ENCODE data around the gene CALR3. TPM values are rescaled to one million over a fixed set of nuclear protein-coding genes. Genes with fewer than 3 reads are reported as not detected.

The CALR3 gene
- total and polyA plus RNA-seq, 2 experiments from 2014 or later, result not detected

DNA sequence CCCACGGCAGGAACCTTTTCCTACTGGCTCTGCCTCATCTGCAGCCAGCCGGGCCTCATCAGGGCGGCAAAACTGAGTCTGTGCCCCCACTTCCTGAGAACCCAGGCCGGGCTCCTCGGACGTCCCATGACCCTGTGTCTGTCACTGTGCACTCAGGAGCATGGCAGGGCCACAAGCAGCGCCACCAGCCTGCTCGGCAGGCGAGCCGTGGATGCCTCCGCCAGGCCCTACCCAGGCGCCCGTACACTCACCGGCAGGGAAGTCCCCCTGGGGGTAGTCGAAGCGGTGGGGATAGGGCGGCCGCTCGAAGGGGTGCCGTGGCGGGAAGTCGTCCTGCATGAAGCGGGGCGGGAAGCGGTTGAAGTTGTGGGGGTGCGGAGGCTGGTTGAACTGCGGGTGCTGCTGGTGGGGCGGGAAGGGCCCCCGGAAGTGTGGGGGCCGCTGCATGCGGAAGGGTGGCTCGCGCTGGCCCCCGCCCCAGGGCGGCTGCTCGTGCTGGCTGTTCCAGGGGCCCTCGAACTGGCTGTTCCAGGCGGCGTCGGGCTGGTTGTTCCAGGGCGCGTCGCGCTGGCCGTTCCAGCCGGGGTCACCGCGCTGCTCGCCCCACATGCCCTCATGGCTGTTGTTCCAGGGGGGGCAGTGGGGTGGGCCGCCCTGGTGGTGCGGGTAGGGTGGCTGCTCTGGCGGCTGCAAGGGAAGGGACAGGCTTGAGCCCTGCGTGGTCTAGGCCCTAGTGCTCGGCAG, 29.2 kb upstream of the CALR3 start:
- TF ChIP-seq EZH2 (IDR thresholded peaks at IDR 0.05; ENCODE audit: borderline replicate concordance), result no peak
- TF ChIP-seq EZH2phosphoT487 (IDR thresholded peaks at IDR 0.05; ENCODE audit: low read depth, severe bottlenecking, unreplicated experiment), result no peak
- TF ChIP-seq, protein P1, sequence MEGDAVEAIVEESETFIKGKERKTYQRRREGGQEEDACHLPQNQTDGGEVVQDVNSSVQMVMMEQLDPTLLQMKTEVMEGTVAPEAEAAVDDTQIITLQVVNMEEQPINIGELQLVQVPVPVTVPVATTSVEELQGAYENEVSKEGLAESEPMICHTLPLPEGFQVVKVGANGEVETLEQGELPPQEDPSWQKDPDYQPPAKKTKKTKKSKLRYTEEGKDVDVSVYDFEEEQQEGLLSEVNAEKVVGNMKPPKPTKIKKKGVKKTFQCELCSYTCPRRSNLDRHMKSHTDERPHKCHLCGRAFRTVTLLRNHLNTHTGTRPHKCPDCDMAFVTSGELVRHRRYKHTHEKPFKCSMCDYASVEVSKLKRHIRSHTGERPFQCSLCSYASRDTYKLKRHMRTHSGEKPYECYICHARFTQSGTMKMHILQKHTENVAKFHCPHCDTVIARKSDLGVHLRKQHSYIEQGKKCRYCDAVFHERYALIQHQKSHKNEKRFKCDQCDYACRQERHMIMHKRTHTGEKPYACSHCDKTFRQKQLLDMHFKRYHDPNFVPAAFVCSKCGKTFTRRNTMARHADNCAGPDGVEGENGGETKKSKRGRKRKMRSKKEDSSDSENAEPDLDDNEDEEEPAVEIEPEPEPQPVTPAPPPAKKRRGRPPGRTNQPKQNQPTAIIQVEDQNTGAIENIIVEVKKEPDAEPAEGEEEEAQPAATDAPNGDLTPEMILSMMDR (IDR thresholded peaks at IDR 0.05; ENCODE audit: poor library complexity), result no peak
- H2AFZ ChIP-seq, result no peak overlapping the region
- H3K27ac ChIP-seq, result no peak overlapping the region
- H4K20me1 ChIP-seq (ENCODE audit: insufficient read depth, poor library complexity, severe bottlenecking), result no peaks in the 10 kb centered on the region
- no peaks in the 10 kb centered on the region for H3K36me3 ChIP-seq (replicated peaks; ENCODE audit: insufficient read depth, low read depth)
- H3K27me3 ChIP-seq, result no peaks in the 10 kb centered on the region
- no peaks in the 10 kb centered on the region for H3K9me3 ChIP-seq (ENCODE audit: low read depth)
- no peak overlapping the region for H3K4me2 ChIP-seq
- no peak overlapping the region for H3K4me3 ChIP-seq
- H3K4me1 ChIP-seq (ENCODE audit: insufficient read depth), result no peaks in the 10 kb centered on the region
- H3K9me2 ChIP-seq (replicated peaks; ENCODE audit: insufficient read depth), result no peaks in the 10 kb centered on the region
- no peak for DNase-seq (ENCODE audit: low spot score)
- no peaks in the 10 kb centered on the region for H3K79me2 ChIP-seq
- 96% methylated on average over 38 of the region's 54 CpGs for WGBS (ENCODE audit: low lambda C conversion rate, missing lambda C conversion rate)

DNA sequence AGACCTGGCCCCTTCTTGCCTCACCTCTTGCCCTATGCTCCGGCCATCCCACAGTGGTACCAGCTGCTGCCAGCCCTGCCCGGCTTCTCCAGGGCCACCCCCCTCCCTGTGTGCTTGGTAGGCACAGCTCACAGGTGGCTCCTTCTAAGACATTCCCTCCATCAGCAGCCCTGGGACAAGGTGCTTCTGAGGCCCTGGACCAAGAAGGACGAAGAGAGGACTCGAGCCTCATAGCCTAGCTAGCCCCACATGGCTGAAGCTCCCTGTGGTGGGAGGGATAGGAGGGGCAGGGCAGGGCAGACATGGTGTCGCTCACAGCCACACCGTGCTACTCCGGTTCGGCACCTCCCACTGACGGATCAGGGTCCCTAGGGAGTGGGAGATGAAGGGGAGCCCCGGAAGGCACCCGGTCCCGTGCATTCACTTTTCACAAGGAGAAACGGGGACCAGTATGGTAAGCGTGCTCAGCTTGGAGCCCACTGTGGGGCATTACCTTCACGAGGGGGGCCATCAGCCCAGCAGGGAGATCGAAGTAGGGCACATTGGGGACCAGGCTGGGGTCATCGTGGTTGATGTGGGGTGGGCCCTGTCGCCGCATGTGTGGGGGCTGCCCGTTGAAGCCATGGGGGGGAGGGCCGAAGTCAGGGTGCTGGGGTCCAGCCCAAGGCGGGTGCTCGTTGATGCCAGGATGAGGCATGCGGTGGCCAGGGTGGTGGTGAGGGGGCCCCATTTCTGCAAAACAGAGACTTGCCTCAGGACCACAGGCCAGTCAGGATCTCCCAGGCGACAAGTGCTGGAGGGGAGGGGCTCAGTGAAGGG, 26.8 kb upstream of the CALR3 start:
- H4K20me1 ChIP-seq (ENCODE audit: insufficient read depth, poor library complexity, severe bottlenecking), result no peaks in the 10 kb centered on the region
- H3K27me3 ChIP-seq, result no peaks in the 10 kb centered on the region
- no peaks in the 10 kb centered on the region for H3K36me3 ChIP-seq (replicated peaks; ENCODE audit: insufficient read depth, low read depth)
- H2AFZ ChIP-seq, result no peak overlapping the region
- no peaks in the 10 kb centered on the region for H3K4me1 ChIP-seq (ENCODE audit: insufficient read depth)
- no peak overlapping the region for H3K4me3 ChIP-seq
- no peaks in the 10 kb centered on the region for H3K9me2 ChIP-seq (replicated peaks; ENCODE audit: insufficient read depth)
- H3K9me3 ChIP-seq (ENCODE audit: low read depth), result no peaks in the 10 kb centered on the region
- no peak for DNase-seq (ENCODE audit: low spot score)
- 98% methylated on average over 21 of the region's 25 CpGs for WGBS (ENCODE audit: low lambda C conversion rate, missing lambda C conversion rate)
- no peaks in the 10 kb centered on the region for H3K79me2 ChIP-seq
- TF ChIP-seq, protein P1 (IDR thresholded peaks at IDR 0.05; ENCODE audit: poor library complexity), result no peak
- TF ChIP-seq EZH2phosphoT487 (IDR thresholded peaks at IDR 0.05; ENCODE audit: low read depth, severe bottlenecking, unreplicated experiment), result no peak
- TF ChIP-seq EZH2 (IDR thresholded peaks at IDR 0.05; ENCODE audit: borderline replicate concordance), result no peak
- no peak overlapping the region for H3K4me2 ChIP-seq
- H3K27ac ChIP-seq, result no peak overlapping the region

DNA sequence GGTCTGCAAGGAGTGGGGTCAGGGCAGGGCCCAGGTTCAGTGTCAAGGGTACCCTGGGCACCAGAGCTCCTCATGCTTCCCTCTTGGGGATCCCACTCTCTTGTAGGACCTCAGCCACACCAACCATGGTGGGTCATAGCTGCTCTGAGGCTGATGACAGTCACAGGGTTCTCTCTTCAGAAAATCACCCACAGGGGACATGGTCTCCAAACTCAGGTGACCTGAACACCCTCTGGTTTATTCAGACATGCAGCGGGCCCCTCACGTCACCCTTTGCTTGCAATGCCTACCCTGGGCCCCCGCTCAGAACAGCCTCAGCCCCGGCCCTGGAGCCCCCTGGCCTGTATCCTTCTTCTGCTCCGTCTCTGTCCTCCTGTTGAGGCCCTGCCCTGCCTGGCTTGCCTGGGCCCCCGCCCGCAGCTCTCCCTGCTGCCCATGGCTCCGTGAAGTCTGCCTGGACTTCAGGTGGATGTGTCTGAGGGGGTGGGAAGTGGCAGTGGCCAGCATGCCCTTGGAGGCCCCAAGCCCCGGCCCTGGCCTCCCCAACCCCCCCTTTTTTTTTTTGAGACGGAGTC, 25.8 kb upstream of the CALR3 start:
- no peak overlapping the region for H3K4me2 ChIP-seq
- no peak overlapping the region for H3K27ac ChIP-seq
- H3K4me3 ChIP-seq, result no peak overlapping the region
- no peaks in the 10 kb centered on the region for H3K36me3 ChIP-seq (replicated peaks; ENCODE audit: insufficient read depth, low read depth)
- no peaks in the 10 kb centered on the region for H3K27me3 ChIP-seq
- no peaks in the 10 kb centered on the region for H4K20me1 ChIP-seq (ENCODE audit: insufficient read depth, poor library complexity, severe bottlenecking)
- no peak overlapping the region for H2AFZ ChIP-seq
- WGBS (ENCODE audit: low lambda C conversion rate, missing lambda C conversion rate), result 95% methylated on average over 8 of the region's 10 CpGs
- no peak for DNase-seq (ENCODE audit: low spot score)
- H3K79me2 ChIP-seq, result no peaks in the 10 kb centered on the region
- TF ChIP-seq EZH2 (IDR thresholded peaks at IDR 0.05; ENCODE audit: borderline replicate concordance) (no peak), EZH2phosphoT487 (IDR thresholded peaks at IDR 0.05; ENCODE audit: low read depth, severe bottlenecking, unreplicated experiment) (no peak)
- TF ChIP-seq, protein P1 (IDR thresholded peaks at IDR 0.05; ENCODE audit: poor library complexity), result no peak
- no peaks in the 10 kb centered on the region for H3K4me1 ChIP-seq (ENCODE audit: insufficient read depth)
- no peaks in the 10 kb centered on the region for H3K9me3 ChIP-seq (ENCODE audit: low read depth)
- H3K9me2 ChIP-seq (replicated peaks; ENCODE audit: insufficient read depth), result no peaks in the 10 kb centered on the region
